CD4-positive, alpha-beta T cell treated with Interleukin-17A for 4 hours (primary cell): Measurements from ENCODE around the gene ANO4.

Experiments used
- DNase-seq: peaks from one replicate; pipeline ENCODE4 v3.0.0-alpha.2; 2020; ENCODE audit warnings: mixed read lengths

ANO4 gene

GRCh38 chr12:100995771-100996170 lies 201.2 kb downstream of the ANO4 start:
- no peak for DNase-seq

GRCh38 chr12:101001669-101002068 lies 207.1 kb downstream of the ANO4 start:
- DNase-seq = no peak

GRCh38 chr12:101002696-101003419 lies 208.3 kb downstream of the ANO4 start:
- DNase-seq = no peak

- DNase-seq = no peak
Measured at GRCh38 chr12:101004898-101005297, 210.3 kb downstream of the ANO4 start.

- DNase-seq = no peak
Measured at GRCh38 chr12:101009274-101009673, 214.7 kb downstream of the ANO4 start.

GRCh38 chr12:101010896-101011295 lies 216.3 kb downstream of the ANO4 start:
- DNase-seq = no peak

- DNase-seq = no peak
Measured at GRCh38 chr12:101013993-101014392, 219.4 kb downstream of the ANO4 start.

GRCh38 chr12:101015044-101015443 lies 220.5 kb downstream of the ANO4 start:
- no peak for DNase-seq

GRCh38 chr12:101018540-101018939 lies 224.0 kb downstream of the ANO4 start:
- no peak for DNase-seq

GRCh38 chr12:101019201-101019600 lies 224.6 kb downstream of the ANO4 start:
- no peak for DNase-seq

- DNase-seq = no peak
Measured at GRCh38 chr12:101019667-101020066, 225.1 kb downstream of the ANO4 start.

GRCh38 chr12:101021442-101021841 lies 226.9 kb downstream of the ANO4 start:
- no peak for DNase-seq

- DNase-seq = no peak
Measured at GRCh38 chr12:101021911-101022388, 227.4 kb downstream of the ANO4 start.

GRCh38 chr12:101027200-101027599 lies 232.6 kb downstream of the ANO4 start:
- DNase-seq = no peak

- DNase-seq = no peak
Measured at GRCh38 chr12:101027816-101028215, 233.2 kb downstream of the ANO4 start.

- DNase-seq = no peak
Measured at GRCh38 chr12:101038289-101038871, 243.8 kb downstream of the ANO4 start.

- DNase-seq = no peak
Measured at GRCh38 chr12:101039848-101040531, 245.4 kb downstream of the ANO4 start.

GRCh38 chr12:101040936-101041335 lies 246.4 kb downstream of the ANO4 start:
- no peak for DNase-seq

GRCh38 chr12:101042211-101042610 lies 247.6 kb downstream of the ANO4 start:
- no peak for DNase-seq

GRCh38 chr12:101044512-101045059 lies 250.0 kb downstream of the ANO4 start:
- no peak for DNase-seq

GRCh38 chr12:101045486-101046464 lies 251.2 kb downstream of the ANO4 start:
- DNase-seq = no peak

- DNase-seq = no peak
Measured at GRCh38 chr12:101047652-101048051, 253.1 kb downstream of the ANO4 start.
